Uterus (tissue), 2 donors: Measurements from ENCODE around the gene EIF5.

Experiments used
- POLR2A ChIP-seq, 2 donors: fragments of 450-650 bp; IDR thresholded peaks; one replicate each; pipeline ENCODE4 v1.6.1; 2016; ENCODE audit warnings: antibody characterized with exemption in 2 of 2, mild to moderate bottlenecking in 1 of 2, moderate library complexity in 1 of 2
- TF ChIP-seq, protein P1 (sequence below), 4 experiments: fragments of 200-600 bp in 2 of 4; fragments of 450-650 bp in 2 of 4; sonication (generic) in 2 of 4; IDR thresholded peaks; one replicate each; pipeline ENCODE4 v1.5.1; 2016 to 2019; ENCODE audit warnings: antibody characterized with exemption in 4 of 4, mild to moderate bottlenecking in 2 of 4, moderate library complexity in 1 of 4

DNA sequence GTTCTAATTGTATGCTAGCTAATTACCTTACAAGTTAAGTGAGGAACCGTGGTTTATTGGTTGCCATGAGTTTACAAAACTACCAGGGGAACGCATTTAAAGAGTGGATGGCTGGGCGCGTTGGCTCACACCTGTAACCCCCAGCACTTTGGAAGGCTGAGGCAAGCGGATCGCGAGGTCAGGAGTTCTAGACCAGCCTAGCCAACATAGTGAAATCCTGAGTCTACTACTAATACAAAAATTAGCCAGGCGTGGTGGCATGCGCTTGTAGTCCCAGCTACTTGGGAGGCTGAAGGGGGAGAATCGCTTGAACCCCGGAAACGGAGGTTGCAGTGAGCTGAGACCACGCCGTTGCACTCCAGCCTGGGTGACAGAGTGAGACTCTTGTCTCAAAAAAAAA lies 2.2 kb downstream of the EIF5 start:
- TF ChIP-seq, protein P1, sequence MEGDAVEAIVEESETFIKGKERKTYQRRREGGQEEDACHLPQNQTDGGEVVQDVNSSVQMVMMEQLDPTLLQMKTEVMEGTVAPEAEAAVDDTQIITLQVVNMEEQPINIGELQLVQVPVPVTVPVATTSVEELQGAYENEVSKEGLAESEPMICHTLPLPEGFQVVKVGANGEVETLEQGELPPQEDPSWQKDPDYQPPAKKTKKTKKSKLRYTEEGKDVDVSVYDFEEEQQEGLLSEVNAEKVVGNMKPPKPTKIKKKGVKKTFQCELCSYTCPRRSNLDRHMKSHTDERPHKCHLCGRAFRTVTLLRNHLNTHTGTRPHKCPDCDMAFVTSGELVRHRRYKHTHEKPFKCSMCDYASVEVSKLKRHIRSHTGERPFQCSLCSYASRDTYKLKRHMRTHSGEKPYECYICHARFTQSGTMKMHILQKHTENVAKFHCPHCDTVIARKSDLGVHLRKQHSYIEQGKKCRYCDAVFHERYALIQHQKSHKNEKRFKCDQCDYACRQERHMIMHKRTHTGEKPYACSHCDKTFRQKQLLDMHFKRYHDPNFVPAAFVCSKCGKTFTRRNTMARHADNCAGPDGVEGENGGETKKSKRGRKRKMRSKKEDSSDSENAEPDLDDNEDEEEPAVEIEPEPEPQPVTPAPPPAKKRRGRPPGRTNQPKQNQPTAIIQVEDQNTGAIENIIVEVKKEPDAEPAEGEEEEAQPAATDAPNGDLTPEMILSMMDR (IDR thresholded peaks at IDR 0.05): no peak
- no peak for TF ChIP-seq POLR2A (IDR thresholded peaks at IDR 0.05)
